GM10847 (cell line): ENCODE data around the gene ANKRD2.

ENCODE experiments used
- POLR2A ChIP-seq: IDR thresholded peaks from 2 replicates; pipeline ENCODE4 v1.6.1; 2011; ENCODE audit not compliant: insufficient read length; ENCODE audit errors: extremely low read depth

The ANKRD2 gene

DNA sequence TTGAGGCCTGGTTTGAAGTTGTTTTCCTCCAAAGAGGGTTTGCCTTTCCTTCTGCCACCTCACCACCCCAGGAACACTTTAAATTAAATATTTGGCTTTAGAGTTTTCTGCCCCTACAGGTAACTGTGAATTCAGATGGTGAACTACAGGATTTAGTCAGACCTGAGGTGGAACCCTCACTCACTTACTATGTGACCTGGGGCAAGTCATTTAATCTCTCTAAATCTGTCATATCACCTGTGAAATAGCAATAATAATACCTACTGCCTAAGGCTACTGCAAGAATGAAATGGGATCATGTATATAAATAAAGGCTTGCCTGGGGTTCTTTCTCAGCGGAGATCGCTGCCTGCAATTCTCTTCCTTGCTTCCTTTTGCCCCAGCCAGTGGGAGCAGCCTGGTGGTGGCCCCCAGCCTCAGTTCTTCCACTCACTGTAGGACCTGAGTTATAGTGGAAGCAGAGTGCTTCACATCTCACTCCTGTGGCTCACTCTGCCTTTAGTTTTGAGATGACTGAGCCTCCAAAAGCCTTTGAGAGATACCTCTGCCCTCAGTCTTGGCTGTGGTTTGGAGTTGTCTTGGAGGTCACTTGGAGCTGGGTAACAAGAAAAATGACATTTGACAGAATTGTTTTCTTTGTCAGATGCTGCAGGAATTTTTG, 6.1 kb upstream of the ANKRD2 start:
- TF ChIP-seq POLR2A: no peak

GRCh38 chr10:97567891-97568290, 4.7 kb upstream of the ANKRD2 start:
- no peak for TF ChIP-seq POLR2A

DNA sequence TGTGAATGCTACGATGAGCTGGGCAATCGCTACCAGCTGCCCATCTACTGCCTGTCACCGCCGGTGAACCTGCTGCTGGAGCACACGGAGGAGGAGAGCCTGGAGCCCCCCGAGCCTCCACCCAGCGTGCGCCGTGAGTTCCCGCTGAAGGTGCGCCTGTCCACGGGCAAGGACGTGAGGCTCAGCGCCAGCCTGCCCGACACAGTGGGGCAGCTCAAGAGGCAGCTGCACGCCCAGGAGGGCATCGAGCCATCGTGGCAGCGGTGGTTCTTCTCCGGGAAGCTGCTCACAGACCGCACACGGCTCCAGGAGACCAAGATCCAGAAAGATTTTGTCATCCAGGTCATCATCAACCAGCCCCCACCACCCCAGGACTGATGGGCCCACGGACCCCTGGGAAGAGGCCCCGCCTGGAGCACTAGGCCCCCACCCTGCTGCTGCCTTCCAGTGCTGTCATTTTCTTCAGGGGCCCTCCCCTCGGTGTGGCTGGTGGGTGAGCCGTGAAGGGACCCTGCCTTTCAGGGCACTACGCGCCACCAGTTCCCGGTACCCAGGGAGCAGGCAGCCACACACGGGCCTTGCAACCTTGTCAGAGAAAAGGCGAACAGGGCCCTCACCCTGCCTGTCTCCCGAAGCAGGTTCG, 2.3 kb upstream of the ANKRD2 start:
- TF ChIP-seq POLR2A: no peak

DNA sequence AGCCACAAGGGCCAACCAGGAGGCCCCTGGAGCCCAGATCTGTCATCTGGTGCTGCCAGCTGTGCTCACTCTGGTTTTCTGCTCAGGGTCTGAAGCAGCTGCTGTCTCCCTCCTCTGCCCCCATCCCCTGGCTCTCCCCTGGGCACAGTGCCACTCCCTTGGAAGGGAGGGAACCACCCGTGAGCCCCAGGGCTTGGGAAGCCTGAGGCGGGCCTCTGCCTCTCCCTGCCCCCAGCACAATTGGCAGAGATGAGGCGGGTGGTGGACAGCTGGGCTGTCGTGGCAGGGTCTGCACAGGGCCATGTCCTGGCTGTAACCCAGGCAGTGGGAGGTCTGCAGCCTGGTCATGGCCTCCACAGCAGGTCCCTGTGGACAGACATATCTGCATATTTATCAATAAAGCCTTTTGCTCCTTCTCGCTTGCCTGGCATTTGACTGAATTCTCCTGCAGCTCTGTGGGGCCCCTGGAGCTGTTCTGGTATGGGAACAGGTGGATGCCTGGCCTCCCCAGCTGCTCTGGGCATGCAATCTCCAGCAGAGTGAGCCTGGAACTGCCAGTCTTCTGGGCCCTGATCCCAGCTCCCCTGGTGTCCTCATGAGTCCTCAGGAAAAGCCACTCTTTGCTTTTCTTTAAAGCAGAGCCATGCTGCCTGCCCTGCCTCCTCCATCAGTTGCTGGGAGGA, 1.6 kb upstream of the ANKRD2 start:
- no peak for TF ChIP-seq POLR2A

GRCh38 chr10:97571622-97572021, 957 bp upstream of the ANKRD2 start:
- TF ChIP-seq POLR2A: no peak

DNA sequence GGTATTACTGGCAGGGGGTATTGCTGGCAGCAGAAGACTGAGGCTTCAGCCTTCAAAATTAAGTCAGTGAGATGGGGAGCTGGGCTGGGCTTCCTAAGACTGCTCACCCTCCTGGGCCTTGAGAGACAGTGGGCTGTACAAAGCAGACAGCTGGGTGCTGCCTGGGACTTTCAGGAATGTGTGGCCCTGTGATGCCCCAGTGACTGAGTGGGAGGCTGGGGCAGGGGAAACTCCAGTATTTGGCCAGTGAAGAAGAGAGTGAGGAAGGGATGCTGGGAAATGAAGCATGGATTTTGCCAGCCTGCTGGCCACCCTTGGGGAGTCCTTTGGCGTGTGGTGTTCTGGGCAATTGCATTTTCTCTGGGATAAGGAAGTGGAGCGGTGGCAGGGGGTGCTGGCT, 442 bp downstream of the ANKRD2 start:
- no peak for TF ChIP-seq POLR2A

GRCh38 chr10:97573672-97574071, 1.1 kb downstream of the ANKRD2 start:
- TF ChIP-seq POLR2A: no peak

- no peak for TF ChIP-seq POLR2A
Observed at GRCh38 chr10:97574374-97575126, 2.0 kb downstream of the ANKRD2 start.

- TF ChIP-seq POLR2A: no peak
Observed at GRCh38 chr10:97575127-97575668, 2.6 kb downstream of the ANKRD2 start.

DNA sequence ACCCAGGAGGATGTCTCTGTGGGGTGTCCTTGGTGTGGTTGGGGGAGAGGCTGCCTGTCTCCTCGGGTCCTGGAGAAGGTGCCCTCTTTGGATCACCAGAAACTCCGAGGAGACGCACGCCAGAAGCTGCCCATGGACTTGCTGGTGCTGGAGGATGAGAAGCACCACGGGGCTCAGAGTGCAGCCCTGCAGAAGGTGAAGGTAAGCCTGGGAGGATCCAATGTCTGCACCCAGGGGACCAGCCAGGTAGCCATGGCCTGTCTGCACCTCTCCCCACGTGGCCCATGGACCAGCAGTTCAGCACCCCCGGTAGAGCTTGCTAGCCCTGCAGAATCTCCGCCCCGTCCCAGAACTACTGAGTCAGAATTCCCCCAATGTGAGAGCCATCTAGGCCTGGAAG, 5.1 kb downstream of the ANKRD2 start:
- TF ChIP-seq POLR2A: no peak

GRCh38 chr10:97578171-97578844, 5.7 kb downstream of the ANKRD2 start:
- no peak for TF ChIP-seq POLR2A

GRCh38 chr10:97580421-97581367, 8.1 kb downstream of the ANKRD2 start:
- TF ChIP-seq POLR2A: no peak

- TF ChIP-seq POLR2A: no peak
Observed at GRCh38 chr10:97582169-97582568, 9.6 kb downstream of the ANKRD2 start.

DNA sequence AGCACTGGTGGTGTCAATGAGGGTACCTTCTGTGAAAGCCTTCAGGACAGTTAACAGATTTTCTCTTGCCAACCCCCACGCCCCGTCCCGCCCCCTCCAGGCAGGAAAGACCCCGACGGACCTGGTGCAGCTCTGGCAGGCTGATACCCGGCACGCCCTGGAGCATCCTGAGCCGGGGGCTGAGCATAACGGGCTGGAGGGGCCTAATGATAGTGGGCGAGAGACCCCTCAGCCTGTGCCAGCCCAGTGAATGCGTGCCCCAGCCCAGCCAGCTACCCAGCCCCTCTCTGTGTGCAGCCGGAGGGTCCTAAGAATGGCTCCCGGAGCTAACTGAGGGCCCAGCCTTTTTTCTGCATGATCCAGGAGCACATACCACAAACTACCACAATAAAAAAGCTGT, 10.9 kb downstream of the ANKRD2 start:
- no peak for TF ChIP-seq POLR2A
